Panc1 (cell line): ENCODE measurements around the gene NT5C1A.

Experiments
- REST ChIP-seq, 2 experiments: IDR thresholded peaks; 2 replicates each; pipeline ENCODE4 v1.6.1; 2011 to 2012; ENCODE audit warnings: low read depth in 2 of 2, control low read depth in 1 of 2, low read length in 1 of 2, mild to moderate bottlenecking in 1 of 2, moderate library complexity in 1 of 2; ENCODE audit not compliant: insufficient read depth in 1 of 2
- TF ChIP-seq, protein P1 (sequence below): fragments of 450-650 bp; IDR thresholded peaks from 2 replicates; pipeline ENCODE4 v1.5.1; 2017; ENCODE audit warnings: mild to moderate bottlenecking

- TF ChIP-seq, protein P1, sequence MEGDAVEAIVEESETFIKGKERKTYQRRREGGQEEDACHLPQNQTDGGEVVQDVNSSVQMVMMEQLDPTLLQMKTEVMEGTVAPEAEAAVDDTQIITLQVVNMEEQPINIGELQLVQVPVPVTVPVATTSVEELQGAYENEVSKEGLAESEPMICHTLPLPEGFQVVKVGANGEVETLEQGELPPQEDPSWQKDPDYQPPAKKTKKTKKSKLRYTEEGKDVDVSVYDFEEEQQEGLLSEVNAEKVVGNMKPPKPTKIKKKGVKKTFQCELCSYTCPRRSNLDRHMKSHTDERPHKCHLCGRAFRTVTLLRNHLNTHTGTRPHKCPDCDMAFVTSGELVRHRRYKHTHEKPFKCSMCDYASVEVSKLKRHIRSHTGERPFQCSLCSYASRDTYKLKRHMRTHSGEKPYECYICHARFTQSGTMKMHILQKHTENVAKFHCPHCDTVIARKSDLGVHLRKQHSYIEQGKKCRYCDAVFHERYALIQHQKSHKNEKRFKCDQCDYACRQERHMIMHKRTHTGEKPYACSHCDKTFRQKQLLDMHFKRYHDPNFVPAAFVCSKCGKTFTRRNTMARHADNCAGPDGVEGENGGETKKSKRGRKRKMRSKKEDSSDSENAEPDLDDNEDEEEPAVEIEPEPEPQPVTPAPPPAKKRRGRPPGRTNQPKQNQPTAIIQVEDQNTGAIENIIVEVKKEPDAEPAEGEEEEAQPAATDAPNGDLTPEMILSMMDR = no peak
- TF ChIP-seq REST (IDR thresholded peaks at IDR 0.05; ENCODE audit: insufficient read depth in 1 of 2, low read depth in 2 of 2, low read length in 1 of 2) = no peak
These were observed 5.1 kb downstream of the NT5C1A start for GRCh38 chr1:39666772-39667171.
